DMS53 (cell line): ENCODE measurements around the gene DVL1.
A peak's percentile ranks its signal among the peaks of the same experiment; 100 is the strongest.

ENCODE experiments used
- DNase-seq: peaks from one replicate; lab custom pipeline; 2025; lab: John Stamatoyannopoulos, UW

DVL1 gene

DNA sequence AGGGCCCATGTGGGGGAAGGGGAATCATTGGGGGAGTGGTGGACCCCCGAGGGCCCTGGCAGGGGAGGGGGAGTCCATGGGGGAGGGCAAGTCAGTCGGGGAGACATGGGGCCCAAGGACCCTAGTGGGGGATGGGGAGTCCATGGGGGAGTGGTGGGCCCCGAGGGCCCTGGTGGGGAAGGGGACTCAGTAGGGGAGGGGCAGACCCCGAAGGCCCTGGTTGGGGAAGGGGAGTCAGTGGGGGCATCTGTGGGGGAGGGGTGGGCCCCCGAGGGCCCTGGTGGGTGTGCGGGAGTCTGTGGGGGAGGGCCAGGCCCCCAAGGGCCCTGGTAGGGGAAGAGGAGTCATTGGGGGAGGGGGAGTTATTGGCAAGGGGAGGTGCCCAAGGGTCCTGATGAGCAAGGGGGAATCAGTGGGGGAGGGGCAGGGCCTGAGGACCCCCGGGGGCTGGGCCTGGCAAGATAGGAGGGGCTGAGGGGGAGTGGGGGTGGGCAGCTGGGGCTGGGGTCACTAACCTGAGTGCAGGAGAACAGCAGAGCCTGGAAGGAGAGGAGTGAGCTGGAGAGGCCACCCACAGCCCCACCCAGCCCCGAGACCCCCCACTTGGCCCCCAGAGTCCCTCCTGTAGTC is 7.1 kb upstream of the DVL1 start:
- no peak for DNase-seq

DNA sequence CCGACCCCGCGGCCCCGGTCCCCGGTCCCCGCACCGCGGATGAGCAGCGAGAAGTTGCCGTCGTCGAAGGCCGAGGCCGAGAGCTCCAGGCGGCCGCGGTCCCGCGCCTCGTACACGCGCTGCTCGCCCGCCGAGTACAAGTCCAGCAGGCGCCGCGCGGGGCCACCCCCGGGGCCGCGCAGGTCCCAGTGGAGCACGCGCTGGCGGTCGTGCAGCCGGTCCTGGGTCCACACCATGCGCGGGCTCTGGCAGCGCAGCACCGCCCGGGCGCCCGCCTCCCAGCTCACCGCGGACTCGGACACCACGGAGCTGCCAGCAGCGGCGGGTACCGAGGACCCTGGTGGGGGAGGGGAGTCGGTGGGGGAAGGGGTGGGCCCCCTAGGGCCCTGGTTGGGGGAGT is 6.2 kb upstream of the DVL1 start:
- DNase-seq = peak; percentile 91

- DNase-seq = peak; percentile 59
Measured at GRCh38 chr1:1354271-1355247, 5.3 kb upstream of the DVL1 start.

DNA sequence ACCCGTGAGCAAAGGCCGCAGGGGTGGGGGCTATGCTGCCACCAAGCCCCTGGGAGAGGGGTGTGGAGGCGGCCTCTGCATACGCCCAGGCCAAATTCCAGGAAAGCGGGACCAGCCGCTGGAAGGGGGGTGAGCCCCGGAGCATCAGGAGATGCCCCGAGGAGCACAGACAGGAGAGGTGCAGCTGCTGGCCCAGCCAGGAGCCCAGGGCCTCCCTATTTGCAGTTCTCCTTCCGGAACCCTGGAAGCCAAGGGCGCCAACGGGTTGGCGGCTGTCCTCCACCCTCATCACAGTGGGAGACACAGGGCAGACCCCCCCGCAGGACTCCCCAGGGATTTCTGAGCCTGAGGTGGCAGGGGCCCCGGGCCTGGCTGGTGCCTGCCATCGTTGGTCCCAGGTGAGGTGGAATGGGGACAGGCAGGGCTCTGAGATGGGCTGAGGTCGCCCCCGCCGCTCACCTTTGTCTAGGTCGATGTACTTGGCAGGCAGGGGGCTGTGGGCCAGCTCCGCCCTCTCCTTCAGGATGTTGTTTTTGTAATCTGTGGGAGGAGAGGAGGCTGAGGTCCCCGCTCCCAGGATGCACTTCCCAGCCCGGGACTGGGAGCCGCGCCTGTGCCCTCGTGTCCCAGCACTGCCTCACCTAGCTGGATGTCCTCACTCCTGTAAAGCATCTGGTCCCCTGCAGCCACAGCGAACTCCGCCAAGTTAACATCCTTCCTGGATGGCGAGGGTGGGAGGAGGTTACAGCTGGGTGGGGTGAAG is 4.4 kb upstream of the DVL1 start:
- DNase-seq = peak; percentile 65

- no peak for DNase-seq
Measured at GRCh38 chr1:1352786-1353388, 3.7 kb upstream of the DVL1 start.

DNA sequence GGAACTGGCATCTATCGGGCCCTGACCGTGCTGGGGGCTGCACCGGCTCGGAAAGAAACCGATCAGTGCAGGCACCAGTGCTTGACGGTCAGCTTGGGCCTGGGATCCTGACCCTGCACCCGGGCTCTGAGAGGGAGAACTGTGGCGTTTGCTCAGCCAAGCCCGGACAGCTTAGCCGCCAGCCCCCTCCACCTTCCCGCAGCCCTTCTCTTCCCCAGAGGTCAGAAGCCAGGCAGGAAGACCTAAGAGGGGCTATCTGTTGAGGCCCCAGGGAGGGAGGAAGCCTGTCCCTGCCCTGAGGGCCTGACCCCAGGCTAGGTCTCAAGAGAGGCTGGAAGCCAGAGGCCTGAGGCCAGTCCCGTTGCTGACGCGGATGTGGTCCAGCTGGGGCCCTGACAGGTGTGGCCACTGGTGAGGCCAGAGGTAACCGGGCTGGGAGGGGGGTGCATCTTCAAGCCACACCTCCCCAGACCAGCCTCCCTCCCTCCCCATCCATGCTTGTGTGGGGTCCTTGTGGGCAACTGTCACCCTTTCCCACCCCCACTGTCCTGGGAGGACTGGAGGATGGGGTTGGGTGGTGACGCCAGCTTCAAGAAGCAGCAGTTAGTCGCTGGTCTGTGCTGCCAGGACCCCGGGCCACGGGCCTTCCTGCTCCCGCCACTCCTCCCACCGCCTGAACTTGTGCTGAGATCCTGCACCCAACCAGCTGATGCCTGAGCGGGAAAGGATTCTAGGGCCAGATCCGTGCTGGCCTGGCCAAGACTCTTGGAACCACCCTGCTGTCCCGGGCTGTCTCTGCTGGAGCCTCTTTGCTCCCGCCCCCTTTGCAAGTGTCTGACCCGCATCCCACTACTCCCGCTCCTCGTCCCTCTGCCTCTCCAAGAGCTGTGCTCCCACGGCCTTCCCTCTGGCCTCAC is 2.6 kb upstream of the DVL1 start:
- DNase-seq = peak; percentile 65

- peak; percentile 66 for DNase-seq
Measured at GRCh38 chr1:1348420-1349255, 580 bp downstream of the DVL1 start.

- peak; percentile 52 for DNase-seq
Measured at GRCh38 chr1:1347663-1348419, 1.4 kb downstream of the DVL1 start.

DNA sequence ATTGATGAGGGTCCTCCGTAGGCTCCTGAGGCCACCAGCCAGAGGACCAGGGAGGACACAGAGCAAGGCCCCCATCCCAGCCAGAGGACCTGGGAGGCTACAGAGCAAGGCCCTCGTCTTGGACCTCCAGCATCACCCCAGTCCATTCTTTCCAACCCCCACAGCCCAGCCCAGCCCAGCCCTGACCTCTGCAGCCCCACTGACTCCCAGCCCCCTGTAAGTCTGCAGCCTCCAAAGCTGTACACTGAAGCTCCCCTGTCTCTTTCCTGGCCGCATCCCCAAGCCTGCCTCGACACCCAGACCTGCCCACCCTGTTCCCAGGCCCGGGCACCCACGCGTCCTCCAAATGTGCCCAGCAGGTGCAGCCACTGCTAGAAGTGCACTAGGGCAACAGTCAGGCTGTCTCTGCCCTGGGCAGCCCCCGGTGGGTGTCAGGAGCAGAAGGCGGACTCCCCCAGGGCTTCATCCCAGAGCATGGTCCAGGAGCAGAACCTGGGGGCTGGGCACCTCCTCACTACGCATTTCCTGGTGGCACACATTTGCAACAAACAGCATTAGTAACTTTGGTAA is 2.1 kb downstream of the DVL1 start:
- DNase-seq = no peak

DNA sequence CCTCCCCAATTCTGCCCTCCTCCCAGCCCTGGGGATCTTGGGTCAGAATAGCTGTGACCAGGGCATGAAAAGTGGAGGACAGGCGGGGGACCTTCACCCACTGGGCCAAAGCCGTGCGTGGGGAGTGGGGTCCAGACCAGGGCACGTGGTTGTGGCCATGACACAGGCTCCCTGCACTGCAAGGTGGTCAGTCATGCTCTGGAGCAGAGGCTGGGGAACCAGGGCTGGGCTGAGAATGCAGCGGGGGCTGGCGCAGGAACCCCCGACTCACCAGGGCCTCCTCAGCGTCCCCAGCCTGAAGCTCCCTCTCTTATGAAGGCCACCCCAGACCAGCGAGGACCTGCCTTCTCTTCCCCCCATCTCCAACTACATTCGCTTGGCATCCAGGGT is 2.7 kb downstream of the DVL1 start:
- DNase-seq = no peak

DNA sequence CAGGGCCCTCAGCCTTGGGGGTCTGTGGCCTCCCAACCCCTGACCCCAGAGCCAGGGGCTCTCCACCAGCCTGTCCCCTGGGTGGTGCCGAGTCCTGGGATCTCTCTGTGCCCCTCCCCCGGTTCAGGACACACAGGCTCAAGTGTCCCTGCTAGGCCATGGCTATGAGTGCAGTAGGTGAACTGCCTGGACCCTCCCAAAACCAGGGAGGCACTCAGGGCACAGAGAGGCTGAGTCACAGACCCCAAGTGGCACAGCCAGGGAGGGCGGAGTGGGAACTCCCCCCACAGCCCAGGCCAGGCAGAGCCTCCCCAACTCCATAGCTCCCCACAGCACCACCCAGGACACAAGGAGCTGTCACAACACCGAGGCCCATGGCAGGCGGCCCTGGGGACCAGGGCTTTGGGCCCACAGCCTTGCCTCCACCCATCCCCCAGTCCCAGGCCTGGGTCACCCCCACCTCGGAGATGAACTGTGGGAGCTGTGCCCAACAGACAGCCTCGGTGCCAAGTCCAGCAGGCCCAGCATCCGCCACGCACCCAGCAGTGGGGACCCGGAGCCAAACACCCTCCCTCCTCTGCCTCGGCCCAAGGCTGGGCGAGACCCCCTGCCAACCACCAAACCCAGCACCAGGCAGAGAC is 3.2 kb downstream of the DVL1 start:
- DNase-seq = no peak

GRCh38 chr1:1345384-1345783 is 3.8 kb downstream of the DVL1 start:
- DNase-seq = no peak

GRCh38 chr1:1344655-1345361 is 4.4 kb downstream of the DVL1 start:
- DNase-seq = peak; percentile 54

DNA sequence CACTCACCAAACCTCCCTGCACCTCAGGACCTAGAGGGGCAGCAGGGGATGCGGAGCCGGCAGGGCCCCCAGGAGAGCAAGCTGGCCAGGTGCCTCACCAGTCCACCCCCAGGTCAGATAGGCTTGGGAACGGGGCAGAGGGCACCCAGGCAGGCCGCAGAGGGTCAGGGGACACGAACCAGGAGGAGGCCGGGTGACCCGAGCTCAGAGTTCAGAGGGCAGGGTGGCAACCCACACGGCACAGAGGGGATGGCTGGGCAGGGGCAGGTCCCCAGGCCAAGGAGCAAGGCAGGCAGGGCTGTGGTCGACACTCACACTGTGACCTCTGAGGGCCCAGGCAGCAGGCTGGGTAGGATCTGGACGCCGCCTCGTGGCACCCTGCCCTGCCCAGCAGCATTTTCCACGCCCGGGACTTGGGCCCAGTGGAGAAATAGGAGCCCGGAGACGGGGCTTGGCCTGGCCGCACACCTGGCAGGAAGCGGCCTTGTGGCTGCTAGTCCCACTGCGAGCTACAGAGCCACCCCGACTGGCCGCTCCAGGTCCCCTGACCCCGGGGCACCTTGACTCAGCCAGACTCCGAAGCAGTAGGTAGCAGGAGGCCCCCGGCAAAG is 5.3 kb downstream of the DVL1 start:
- DNase-seq = no peak

GRCh38 chr1:1342584-1343115 is 6.6 kb downstream of the DVL1 start:
- no peak for DNase-seq

- no peak for DNase-seq
Measured at GRCh38 chr1:1342061-1342562, 7.1 kb downstream of the DVL1 start.

DNA sequence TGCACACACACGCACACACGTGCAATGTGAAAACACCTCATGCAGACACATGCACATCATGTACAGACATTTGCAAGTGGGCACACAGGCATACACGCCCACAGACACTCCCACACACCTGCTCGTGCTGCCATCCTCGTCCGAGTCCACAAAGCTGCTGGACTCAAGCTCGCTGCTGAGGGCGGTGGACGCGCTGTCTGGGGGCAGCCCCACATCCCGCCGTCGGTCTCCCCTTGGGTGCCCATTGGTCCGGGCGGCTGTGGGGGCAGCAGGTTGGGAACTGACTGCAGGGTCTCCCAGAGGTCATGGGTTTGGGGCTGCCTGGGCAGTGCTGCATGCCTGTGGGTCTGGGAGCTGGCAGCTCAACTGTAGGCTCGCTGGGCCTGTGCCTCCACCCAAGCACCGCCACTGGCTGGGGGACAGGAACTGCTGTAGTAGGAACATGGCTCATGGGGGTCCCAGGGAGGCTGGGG is 7.6 kb downstream of the DVL1 start:
- no peak for DNase-seq
